HepG2 (cell line): ENCODE results near the gene SLC44A4. TPM values are rescaled to one million over a fixed set of nuclear protein-coding genes. Genes with fewer than 3 reads are reported as not detected.

Experiments used
- ATAC-seq: fragments of 200-7000 bp; cut with Tn5 transposase; 3 replicates; pipeline ENCODE4 v1.9.1; 2020; ENCODE audit warnings: mild to moderate bottlenecking, moderate library complexity
- BruUV-seq: library from RNA; stranded (reverse); fragments of 400-500 nt; replicated peaks from 2 replicates; lab custom pipeline; 2021; lab: Mats Ljungman, UMichigan
- CTCF ChIA-PET: fragments of 300-600 bp; formaldehyde crosslinking; extraction: SDS; loops from one replicate; lab custom pipeline; 2021; ENCODE audit warnings: low total read pairs, inconsistent platforms, low intra/inter-chr PET ratio; lab: Yijun Ruan, JAX
- POLR2A ChIA-PET: fragments of 350-600 bp; sonication (Branson Sonifier 250); formaldehyde crosslinking; loops from one replicate; lab custom pipeline; 2020; ENCODE audit warnings: antibody characterized with exemption, inconsistent platforms; lab: Yijun Ruan, JAX
- DNase-seq: peaks from one replicate; pipeline ENCODE4 v3.0.0-alpha.2; 2015; ENCODE audit warnings: low spot score
- FAIRE-seq: peaks from 3 replicates; lab custom pipeline; 2011; peaks lifted over from hg19 to GRCh38; lab: Jason Lieb, UNC
- H2AFZ ChIP-seq: one replicate; pipeline ENCODE4 v1.6.1; 2011; ENCODE audit warnings: low read length, inconsistent platforms
- H3K27ac ChIP-seq: fragments of 300-600 bp; 3 replicates; pipeline ENCODE4 v1.8.0; 2011; ENCODE audit warnings: mixed run types, mild to moderate bottlenecking, mixed read lengths, low read length, inconsistent platforms; ENCODE audit not compliant: insufficient read depth; ENCODE audit errors: extremely low read length
- H3K27me3 ChIP-seq, 2 experiments: fragments of 200-600 bp in 1 of 2; 2 replicates in 1 of 2; 3 replicates in 1 of 2; pipeline versions ENCODE4 v1.6.0 to v1.8.0; 2011; ENCODE audit warnings: low read length in 2 of 2, mild to moderate bottlenecking in 2 of 2, moderate library complexity in 2 of 2, inconsistent platforms in 1 of 2; ENCODE audit not compliant: insufficient read depth in 2 of 2, control insufficient read depth in 1 of 2
- H3K36me3 ChIP-seq, 2 experiments: fragments of 200-600 bp in 1 of 2; replicated peaks in 1 of 2; 2 replicates in 1 of 2; 3 replicates in 1 of 2; pipeline versions ENCODE4 v1.5.1 to v1.8.0; 2011; ENCODE audit warnings: low read length in 2 of 2, inconsistent platforms in 1 of 2; ENCODE audit not compliant: insufficient read depth in 2 of 2, control insufficient read depth in 1 of 2
- H3K4me1 ChIP-seq: 2 replicates; pipeline ENCODE4 v1.5.1; 2012; ENCODE audit warnings: low read length, inconsistent platforms; ENCODE audit not compliant: insufficient read depth
- H3K4me2 ChIP-seq: 2 replicates; pipeline ENCODE4 v1.6.0; 2011; ENCODE audit warnings: low read depth, low read length, inconsistent platforms
- H3K4me3 ChIP-seq, 3 experiments: fragments of 200-600 bp in 1 of 3; sonication (generic), shearing (Covaris generic) in 1 of 3; replicated peaks in 1 of 3; 2 replicates each; pipeline ENCODE4 v1.5.1; 2011 to 2016; ENCODE audit warnings: low read length in 3 of 3, inconsistent platforms in 2 of 3, low read depth in 2 of 3, mild to moderate bottlenecking in 2 of 3, control low read depth in 1 of 3, mixed read lengths in 1 of 3; ENCODE audit not compliant: insufficient read depth in 1 of 3
- H3K79me2 ChIP-seq: one replicate; pipeline ENCODE4 v1.6.1; 2011; ENCODE audit warnings: low read length, inconsistent platforms; ENCODE audit not compliant: insufficient read depth
- H3K9ac ChIP-seq: 2 replicates; pipeline ENCODE4 v1.6.0; 2011; ENCODE audit warnings: mild to moderate bottlenecking, low read depth, low read length, inconsistent platforms; ENCODE audit not compliant: insufficient read depth
- H3K9me3 ChIP-seq: 2 replicates; pipeline ENCODE4 v1.5.1; 2012; ENCODE audit warnings: mild to moderate bottlenecking, low read length
- H4K20me1 ChIP-seq: 2 replicates; pipeline ENCODE4 v1.6.0; 2011; ENCODE audit warnings: inconsistent platforms, mild to moderate bottlenecking, low read length, moderate library complexity; ENCODE audit not compliant: insufficient read depth
- ARNT2 ChIP-seq: sonication (generic); formaldehyde crosslinking; IDR thresholded peaks from 2 replicates; pipeline ENCODE4 v1.8.0; 2022; ENCODE audit warnings: mild to moderate bottlenecking, low read depth, missing genetic modification reagents, moderate library complexity
- DDIT3 ChIP-seq: sonication (generic); formaldehyde crosslinking; IDR thresholded peaks from 2 replicates; pipeline ENCODE4 v1.4.0; 2020; ENCODE audit warnings: mild to moderate bottlenecking, missing genetic modification reagents
- KAT7 ChIP-seq: IDR thresholded peaks from 2 replicates; pipeline ENCODE4 v1.6.1; 2018; ENCODE audit warnings: borderline replicate concordance, missing compliant biosample characterization
- MED1 ChIP-seq: sonication (generic); formaldehyde crosslinking; IDR thresholded peaks from 2 replicates; pipeline ENCODE4 v1.4.0; 2020; ENCODE audit warnings: missing genetic modification reagents
- NFE2 ChIP-seq: sonication (generic); formaldehyde crosslinking; IDR thresholded peaks from 2 replicates; pipeline ENCODE4 v1.4.0; 2020; ENCODE audit warnings: missing genetic modification reagents
- PRPF4 ChIP-seq: fragments of 200-400 bp; formaldehyde crosslinking; IDR thresholded peaks from 2 replicates; pipeline ENCODE4 v1.6.1; 2016; ENCODE audit warnings: low read length, low read depth; ENCODE audit not compliant: poor library complexity, severe bottlenecking
- RBFOX2 ChIP-seq: fragments of 200-400 bp; formaldehyde crosslinking; IDR thresholded peaks from 2 replicates; pipeline ENCODE4 v1.6.1; 2017; ENCODE audit warnings: low read depth, mild to moderate bottlenecking, low read length
- USF2 ChIP-seq, 2 experiments: sonication (generic) in 1 of 2; formaldehyde crosslinking in 1 of 2; IDR thresholded peaks; 2 replicates each; pipeline versions ENCODE4 v1.5.1 to v1.6.1; 2011 to 2020; ENCODE audit warnings: borderline replicate concordance in 1 of 2, low read depth in 1 of 2, low read length in 1 of 2, mild to moderate bottlenecking in 1 of 2, missing genetic modification reagents in 1 of 2, moderate library complexity in 1 of 2
- ZFAT ChIP-seq: sonication (generic); formaldehyde crosslinking; conservative IDR thresholded peaks from 2 replicates; pipeline ENCODE4 v1.8.1; 2023; ENCODE audit warnings: missing genetic modification reagents, inconsistent platforms
- ZNF256 ChIP-seq: sonication (generic); formaldehyde crosslinking; conservative IDR thresholded peaks from 2 replicates; pipeline ENCODE4 v1.4.0; 2020; ENCODE audit warnings: missing genetic modification reagents
- ZNF318 ChIP-seq: sonication (generic); formaldehyde crosslinking; IDR thresholded peaks from 2 replicates; pipeline ENCODE4 v1.4.0; 2020; ENCODE audit warnings: mild to moderate bottlenecking, missing genetic modification reagents
- ZNF562 ChIP-seq: sonication (generic); formaldehyde crosslinking; IDR thresholded peaks from 2 replicates; pipeline ENCODE4 v1.8.0; 2022; ENCODE audit warnings: missing genetic modification reagents, borderline replicate concordance
- WGBS: methylation state at CpG from one replicate; pipeline ENCODE4 v1.1.6; 2017; ENCODE audit warnings: low lambda C conversion rate; 5-methylcytosine and 5-hydroxymethylcytosine counted together
- in situ Hi-C: cut with HindIII; loops from 2 replicates; pipeline ENCODE4 v1.10.0; 2017; ENCODE audit warnings: low pct_unique_long_range_greater_than_20kb; ENCODE audit not compliant: extremely low pct_ligation_motif_present
- intact Hi-C: fragments of 100-400 bp; cut with micrococcal nuclease; formaldehyde crosslinking; loops from one replicate; pipeline ENCODE4 v1.10.0; 2022; ENCODE audit not compliant: unreplicated experiment
- polyA plus RNA-seq, 8 experiments: library from polyadenylated mRNA; depleted of rRNA in 3 of 8; stranded (reverse) in 7 of 8; unstranded in 1 of 8; fragments of >200 nt; fragmentation: Illumina TruSeq in 4 of 8; extraction: Trizol in 4 of 8; gene quantifications; 2 replicates each; pipeline versions ENCODE4 v1.2.1 to v1.2.3, GENCODE V29; 2011 to 2016; ENCODE audit warnings: low read depth in 4 of 8, missing spikeins in 1 of 8, mixed read lengths in 1 of 8; ENCODE audit not compliant: insufficient read depth in 1 of 8
- total RNA-seq, 5 experiments: library from RNA; depleted of rRNA; stranded (reverse); fragments of >200 nt; fragmentation: Illumina TruSeq; extraction: Trizol; gene quantifications; 2 replicates each; pipeline ENCODE4 v1.2.3, GENCODE V29; 2016; ENCODE audit warnings: low read depth in 1 of 5

The SLC44A4 gene
- total and polyA plus RNA-seq, 2 of the 13 experiments (the other 11 are each of a cell fraction or from before 2014, with no cell fraction given): 3.5 to 5.9 TPM

- Histone ChIP-seq H3K79me2 (peaks cover 24% of the 10 kb centered on the region), H3K27ac (no peak overlapping the region), H3K36me3 (peaks cover 4 to 5% of the 10 kb centered on the region in 2 experiments; a peak in 4 of 5 replicates), H3K4me3 (no peak overlapping the region), H3K9ac (no peak overlapping the region), H4K20me1 (no peaks in the 10 kb centered on the region), H3K4me2 (no peak overlapping the region), H2AFZ (no peak overlapping the region), H3K9me3 (no peaks in the 10 kb centered on the region), H3K4me1 (peaks cover 51% of the 10 kb centered on the region), H3K27me3 (peaks cover 0 to 7% of the 10 kb centered on the region in 2 experiments; a peak in 1 of 5 replicates)
- intact Hi-C loops: loop anchor here (5.0 kb wide), 1 partner anchor 68 kb away; no protein-coding TSS in a partner anchor
- 95% methylated on average over 38 of the region's 49 CpGs for WGBS
- DNase-seq (no peak), FAIRE-seq (no peak), ATAC-seq (no peak)
- in situ Hi-C loops: loop anchor here (5.0 to 25.0 kb wide), 2 partner anchors 47 to 1062 kb away; partner anchors contain the start of genes BRD2, CFB and HLA-DMA
- BruUV-seq: no TSS peak
- CTCF ChIA-PET: no interaction called here
- POLR2A ChIA-PET: interaction anchor here (4.1 to 5.6 kb wide), 3 partner anchors 37 to 51 kb away, joined by 34 to 69 read pairs (median 41); partner anchors contain the start of genes CFB and NEU1
- TF ChIP-seq RBFOX2: peak; percentile 65
- TF ChIP-seq ZFAT: no peak
- TF ChIP-seq USF2 (IDR thresholded peaks at IDR 0.05; ENCODE audit: low read depth, low read length): no peak
- TF ChIP-seq USF2 (CRISPR knock-in tag; IDR thresholded peaks at IDR 0.05; ENCODE audit: borderline replicate concordance): no peak
- peak; percentile 87 for TF ChIP-seq PRPF4
- TF ChIP-seq ZNF562 (CRISPR knock-in tag): no peak
- TF ChIP-seq ZNF318 (CRISPR knock-in tag): no peak
- TF ChIP-seq KAT7 (CRISPR knock-in tag): no peak
- no peak for TF ChIP-seq NFE2
- TF ChIP-seq MED1: no peak
- no peak for TF ChIP-seq ZNF256 (CRISPR knock-in tag)
- no peak for TF ChIP-seq DDIT3
- no peak for TF ChIP-seq ARNT2
Observed at GRCh38 chr6:31899882-31900722, 21.3 kb upstream of the SLC44A4 start.
